ENCODE results near the gene HLA-DRA.

DNA sequence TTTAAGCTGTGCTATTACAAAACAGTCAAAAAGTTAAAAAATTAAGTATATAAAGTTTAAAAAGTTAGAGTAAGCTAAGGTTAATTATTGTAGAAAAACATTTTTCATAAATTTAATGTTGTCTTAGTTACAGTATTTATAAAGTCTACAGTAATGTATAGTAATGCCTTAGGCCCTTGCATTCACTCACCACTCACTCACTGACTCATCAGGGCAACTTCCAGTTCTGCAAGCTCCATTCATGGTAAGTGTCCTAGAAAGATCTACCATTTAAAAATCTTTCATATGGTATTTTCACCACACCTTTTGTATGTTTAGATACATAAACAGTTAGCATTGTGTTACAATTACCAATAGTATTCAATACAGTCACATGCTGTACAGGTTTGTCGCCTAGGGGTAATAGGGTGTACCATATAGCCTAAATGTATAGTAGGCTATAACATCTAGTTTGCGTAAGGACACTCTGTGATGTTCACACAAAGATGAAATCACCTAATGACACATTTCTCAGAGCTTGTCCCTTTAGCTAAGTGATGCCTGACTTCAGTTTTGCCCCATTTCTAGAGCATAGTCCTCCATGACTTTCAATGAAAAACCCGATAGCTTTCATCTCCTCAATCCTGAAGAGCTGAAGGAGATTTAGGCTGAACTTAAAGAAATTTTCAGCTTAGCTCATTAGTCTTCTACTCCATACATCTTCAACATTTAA, 14.9 kb upstream of the HLA-DRA start:
- TF ChIP-seq, protein P1, sequence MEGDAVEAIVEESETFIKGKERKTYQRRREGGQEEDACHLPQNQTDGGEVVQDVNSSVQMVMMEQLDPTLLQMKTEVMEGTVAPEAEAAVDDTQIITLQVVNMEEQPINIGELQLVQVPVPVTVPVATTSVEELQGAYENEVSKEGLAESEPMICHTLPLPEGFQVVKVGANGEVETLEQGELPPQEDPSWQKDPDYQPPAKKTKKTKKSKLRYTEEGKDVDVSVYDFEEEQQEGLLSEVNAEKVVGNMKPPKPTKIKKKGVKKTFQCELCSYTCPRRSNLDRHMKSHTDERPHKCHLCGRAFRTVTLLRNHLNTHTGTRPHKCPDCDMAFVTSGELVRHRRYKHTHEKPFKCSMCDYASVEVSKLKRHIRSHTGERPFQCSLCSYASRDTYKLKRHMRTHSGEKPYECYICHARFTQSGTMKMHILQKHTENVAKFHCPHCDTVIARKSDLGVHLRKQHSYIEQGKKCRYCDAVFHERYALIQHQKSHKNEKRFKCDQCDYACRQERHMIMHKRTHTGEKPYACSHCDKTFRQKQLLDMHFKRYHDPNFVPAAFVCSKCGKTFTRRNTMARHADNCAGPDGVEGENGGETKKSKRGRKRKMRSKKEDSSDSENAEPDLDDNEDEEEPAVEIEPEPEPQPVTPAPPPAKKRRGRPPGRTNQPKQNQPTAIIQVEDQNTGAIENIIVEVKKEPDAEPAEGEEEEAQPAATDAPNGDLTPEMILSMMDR (conservative IDR thresholded peaks at IDR 0.05; ENCODE audit: low read length) = no peak
- no peak for TF ChIP-seq EZH2phosphoT487 (IDR thresholded peaks at IDR 0.05; ENCODE audit: borderline replicate concordance)
